Endothelial cell of umbilical vein (primary cell): ENCODE measurements around the gene PRKAG2. TPM values are rescaled to one million over a fixed set of nuclear protein-coding genes. Genes with fewer than 3 reads are reported as not detected.

ENCODE experiments used
- BruUV-seq: library from RNA; stranded (reverse); fragments of 400-500 nt; replicated peaks from 2 replicates; lab custom pipeline; 2021; lab: Mats Ljungman, UMichigan
- CTCF ChIA-PET: fragments of 300-600, 350-600 bp; sonication (Branson Sonifier 250); formaldehyde crosslinking; loops from one replicate; lab custom pipeline; 2021; ENCODE audit warnings: antibody characterized with exemption, inconsistent platforms; lab: Charles Lee
- POLR2A ChIA-PET: fragments of 300-600, 350-600 bp; sonication (Branson Sonifier 250); formaldehyde crosslinking; loops from one replicate; lab custom pipeline; 2021; ENCODE audit warnings: antibody characterized with exemption, inconsistent platforms; lab: Charles Lee
- DNase-seq: peaks from one replicate; pipeline ENCODE4 v3.0.0-alpha.2; 2011; ENCODE audit warnings: low read depth, low spot score
- FAIRE-seq: peaks from 2 replicates; lab custom pipeline; 2011; peaks lifted over from hg19 to GRCh38; lab: Jason Lieb, UNC
- H2AFZ ChIP-seq: 2 replicates; pipeline ENCODE4 v1.6.0; 2012; ENCODE audit warnings: low read depth, low read length, control low read depth, inconsistent platforms
- H3K27ac ChIP-seq: 2 replicates; pipeline ENCODE4 v1.5.1; 2011; ENCODE audit warnings: low read depth, mild to moderate bottlenecking, control low read depth, low read length, moderate library complexity; ENCODE audit not compliant: insufficient read depth
- H3K27me3 ChIP-seq, 2 experiments: 2 replicates each; pipeline versions ENCODE4 v1.6.0 to v1.6.1; 2011; ENCODE audit warnings: low read length in 2 of 2, mixed read lengths in 1 of 2; ENCODE audit not compliant: control insufficient read depth in 2 of 2, insufficient read depth in 2 of 2
- H3K36me3 ChIP-seq, 2 experiments: 2 replicates in 1 of 2; 3 replicates in 1 of 2; pipeline ENCODE4 v1.5.1; 2011; ENCODE audit warnings: low read length in 2 of 2, mild to moderate bottlenecking in 1 of 2, moderate library complexity in 1 of 2; ENCODE audit not compliant: control insufficient read depth in 2 of 2, insufficient read depth in 2 of 2; ENCODE audit errors: extremely low read depth in 1 of 2
- H3K4me1 ChIP-seq: 3 replicates; pipeline ENCODE4 v1.5.1; 2011; ENCODE audit warnings: mild to moderate bottlenecking, low read length; ENCODE audit not compliant: control insufficient read depth, insufficient read depth; ENCODE audit errors: extremely low read depth
- H3K4me2 ChIP-seq: 2 replicates; pipeline ENCODE4 v1.6.1; 2011; ENCODE audit warnings: low read length, control low read depth, mixed read lengths; ENCODE audit not compliant: insufficient read depth
- H3K4me3 ChIP-seq, 3 experiments: fragments of 200-600 bp in 1 of 3; sonication (generic), shearing (Covaris generic) in 1 of 3; replicated peaks in 1 of 3; 2 replicates each; pipeline ENCODE4 v1.5.1; 2011 to 2016; ENCODE audit warnings: control low read depth in 3 of 3, low read length in 3 of 3, mild to moderate bottlenecking in 2 of 3, inconsistent platforms in 1 of 3, low read depth in 1 of 3, moderate library complexity in 1 of 3; ENCODE audit not compliant: insufficient read depth in 1 of 3
- H3K79me2 ChIP-seq: 2 replicates; pipeline ENCODE4 v1.6.0; 2012; ENCODE audit warnings: low read length, inconsistent platforms; ENCODE audit not compliant: control insufficient read depth, insufficient read depth
- H3K9ac ChIP-seq: replicated peaks from 2 replicates; pipeline ENCODE3; 2011; ENCODE audit warnings: low read length, control low read depth; ENCODE audit not compliant: insufficient read depth; ENCODE audit errors: extremely low read depth
- H3K9me1 ChIP-seq: replicated peaks from 3 replicates; pipeline ENCODE4 v1.6.0; 2011; ENCODE audit warnings: mild to moderate bottlenecking, low read length; ENCODE audit not compliant: control insufficient read depth, insufficient read depth; ENCODE audit errors: extremely low read depth
- H3K9me3 ChIP-seq: replicated peaks from 2 replicates; pipeline ENCODE4 v1.5.1; 2012; ENCODE audit warnings: low read length, inconsistent platforms; ENCODE audit not compliant: control insufficient read depth, insufficient read depth
- H4K20me1 ChIP-seq: replicated peaks from 2 replicates; pipeline ENCODE3; 2011; ENCODE audit warnings: mild to moderate bottlenecking, low read length; ENCODE audit not compliant: control insufficient read depth, insufficient read depth; ENCODE audit errors: extremely low read depth
- EZH2 ChIP-seq: IDR thresholded peaks from 2 replicates; pipeline ENCODE4 v1.6.1; 2012; ENCODE audit warnings: borderline replicate concordance, low read depth, mild to moderate bottlenecking, moderate library complexity, low read length, inconsistent platforms; ENCODE audit not compliant: severe bottlenecking
- FOS ChIP-seq: IDR thresholded peaks from 2 replicates; pipeline ENCODE4 v1.6.1; 2011; ENCODE audit warnings: mild to moderate bottlenecking, low read length, moderate library complexity, borderline replicate concordance; ENCODE audit not compliant: insufficient read depth
- GATA2 ChIP-seq: IDR thresholded peaks from 2 replicates; pipeline ENCODE4 v1.7.0; 2011; ENCODE audit warnings: low read depth, mild to moderate bottlenecking, moderate library complexity, mixed read lengths, low read length; ENCODE audit not compliant: insufficient read length, insufficient read depth
- JUN ChIP-seq: IDR thresholded peaks from 2 replicates; pipeline ENCODE4 v1.6.1; 2011; ENCODE audit warnings: borderline replicate concordance, low read depth; ENCODE audit not compliant: insufficient read length, insufficient read depth
- MAX ChIP-seq: IDR thresholded peaks from 2 replicates; pipeline ENCODE4 v1.6.1; 2011; ENCODE audit not compliant: insufficient read depth, insufficient read length
- MYC ChIP-seq: IDR thresholded peaks from one replicate; pipeline ENCODE4 v1.6.1; 2011; ENCODE audit warnings: mild to moderate bottlenecking, low read depth, low read length
- POLR2A ChIP-seq: IDR thresholded peaks from 2 replicates; pipeline ENCODE4 v1.6.1; 2012; ENCODE audit warnings: low read depth, mild to moderate bottlenecking, control low read depth, low read length
- POLR2AphosphoS5 ChIP-seq: IDR thresholded peaks from 2 replicates; pipeline ENCODE4 v1.6.1; 2012; ENCODE audit warnings: low read depth, mild to moderate bottlenecking, control low read depth, low read length, moderate library complexity; ENCODE audit not compliant: insufficient read depth
- dilution Hi-C: fragments of 300-500 bp; cut with MboI; formaldehyde crosslinking; loops from one replicate; pipeline ENCODE4 v1.15.0; 2019; ENCODE audit warnings: low sequenced_read_pairs; ENCODE audit not compliant: extremely low pct_ligation_motif_present
- intact Hi-C: fragments of 100-400 bp; cut with micrococcal nuclease; formaldehyde crosslinking; loops from one replicate; pipeline ENCODE4 v1.10.0; 2022
- polyA plus RNA-seq, 4 experiments: library from polyadenylated mRNA; depleted of rRNA in 3 of 4; stranded (reverse) in 3 of 4; unstranded in 1 of 4; fragments of >200 nt; gene quantifications; 2 replicates each; pipeline versions ENCODE4 v1.2.1 to v1.2.3, GENCODE V29; 2011 to 2012; ENCODE audit warnings: missing spikeins in 1 of 4
- total RNA-seq: library from RNA; stranded (reverse); gene quantifications from 2 replicates; pipeline ENCODE4 v1.2.3, GENCODE V29; 2021
- TF ChIP-seq, protein P1 (sequence below), 2 donors: IDR thresholded peaks; 1 replicate in 1 of 2; 2 replicates in 1 of 2; pipeline ENCODE4 v1.5.1; 2011; ENCODE audit warnings: low read length in 2 of 2, mild to moderate bottlenecking in 2 of 2, moderate library complexity in 2 of 2, control low read depth in 1 of 2, inconsistent platforms in 1 of 2, low read depth in 1 of 2; ENCODE audit not compliant: insufficient read depth in 1 of 2; ENCODE audit errors: extremely low read depth in 1 of 2

PRKAG2 gene
- total and polyA plus RNA-seq, 2 donors (not counting 3 experiments of a cell fraction or from before 2014, with no cell fraction given): 19.3 to 51.5 TPM

DNA sequence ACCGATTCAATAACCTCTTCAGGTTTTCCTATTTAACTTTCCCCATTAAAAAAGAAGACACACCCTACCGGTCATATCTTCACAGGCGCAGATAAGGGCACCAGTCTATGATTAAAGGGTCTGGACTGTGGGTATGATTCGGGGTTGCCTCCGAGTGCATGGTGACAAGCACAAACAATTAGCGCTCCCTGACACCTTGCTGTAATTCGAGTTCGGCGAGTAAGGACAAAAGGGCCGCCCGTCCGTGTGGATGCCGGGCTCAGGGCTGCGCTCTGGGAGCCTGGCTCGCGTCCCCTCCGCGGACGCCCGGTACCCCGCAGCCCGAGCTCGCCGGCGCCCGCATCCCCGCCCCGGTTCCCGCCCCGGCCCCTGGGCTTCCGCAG is 245.4 kb downstream of the PRKAG2 start:
- peak overlapping the region; percentile 97 to 100 (median 99) for H3K4me3 ChIP-seq
- no peak for DNase-seq
- H3K27me3 ChIP-seq: no peaks in the 10 kb centered on the region
- peak overlapping the region; percentile 99 for H3K4me2 ChIP-seq
- dilution Hi-C loops: no loop called here
- FAIRE-seq: no peak
- no peaks in the 10 kb centered on the region for H3K36me3 ChIP-seq
- H3K9me1 ChIP-seq: no peaks in the 10 kb centered on the region
- H3K27ac ChIP-seq: peak overlapping the region; percentile 66
- H3K9me3 ChIP-seq: no peaks in the 10 kb centered on the region
- H3K9ac ChIP-seq: peak overlapping the region; percentile 93
- no peak for TF ChIP-seq POLR2AphosphoS5
- no peak for TF ChIP-seq JUN
- no peak for TF ChIP-seq MYC
- TF ChIP-seq FOS: no peak
- no peak for TF ChIP-seq GATA2
- TF ChIP-seq, protein P1, sequence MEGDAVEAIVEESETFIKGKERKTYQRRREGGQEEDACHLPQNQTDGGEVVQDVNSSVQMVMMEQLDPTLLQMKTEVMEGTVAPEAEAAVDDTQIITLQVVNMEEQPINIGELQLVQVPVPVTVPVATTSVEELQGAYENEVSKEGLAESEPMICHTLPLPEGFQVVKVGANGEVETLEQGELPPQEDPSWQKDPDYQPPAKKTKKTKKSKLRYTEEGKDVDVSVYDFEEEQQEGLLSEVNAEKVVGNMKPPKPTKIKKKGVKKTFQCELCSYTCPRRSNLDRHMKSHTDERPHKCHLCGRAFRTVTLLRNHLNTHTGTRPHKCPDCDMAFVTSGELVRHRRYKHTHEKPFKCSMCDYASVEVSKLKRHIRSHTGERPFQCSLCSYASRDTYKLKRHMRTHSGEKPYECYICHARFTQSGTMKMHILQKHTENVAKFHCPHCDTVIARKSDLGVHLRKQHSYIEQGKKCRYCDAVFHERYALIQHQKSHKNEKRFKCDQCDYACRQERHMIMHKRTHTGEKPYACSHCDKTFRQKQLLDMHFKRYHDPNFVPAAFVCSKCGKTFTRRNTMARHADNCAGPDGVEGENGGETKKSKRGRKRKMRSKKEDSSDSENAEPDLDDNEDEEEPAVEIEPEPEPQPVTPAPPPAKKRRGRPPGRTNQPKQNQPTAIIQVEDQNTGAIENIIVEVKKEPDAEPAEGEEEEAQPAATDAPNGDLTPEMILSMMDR (IDR thresholded peaks at IDR 0.05; ENCODE audit: extremely low read depth in 1 of 2, insufficient read depth in 1 of 2, low read depth in 1 of 2, low read length in 2 of 2): no peak
- no peak for TF ChIP-seq POLR2A
- TF ChIP-seq EZH2: no peak
- no peak for TF ChIP-seq MAX
- H4K20me1 ChIP-seq: no peaks in the 10 kb centered on the region
- POLR2A ChIA-PET: interaction anchor here (0.7 kb wide), 1 partner anchor 80 kb away, joined by 3 read pairs; no protein-coding TSS in a partner anchor
- peaks cover 48% of the 10 kb centered on the region for H3K79me2 ChIP-seq
- CTCF ChIA-PET: interaction anchor here (0.8 to 6.8 kb wide), 36 partner anchors 8 to 172 kb away, joined by 3 to 50 read pairs (median 6); partner anchors contain the start of gene RHEB
- intact Hi-C loops: loop anchor here (1.0 to 5.0 kb wide), 2 partner anchors 111 to 159 kb away; no protein-coding TSS in a partner anchor
- H2AFZ ChIP-seq: peak overlapping the region; percentile 74
- H3K4me1 ChIP-seq: peaks cover 25% of the 10 kb centered on the region
- no TSS peak for BruUV-seq
